Measurements from ENCODE around the gene RABGAP1L.

GRCh38 chr1:174656409-174657059 lies 497.2 kb downstream of the RABGAP1L start:
- TF ChIP-seq POLR2AphosphoS5 (IDR thresholded peaks at IDR 0.05; ENCODE audit: borderline replicate concordance, low read depth, low read length) (no peak), EZH2 (IDR thresholded peaks at IDR 0.05) (no peak)
